Measurements from ENCODE around the gene OXA1L.
"Not testable (repeated sequence)": the region's sequence is repeated elsewhere in the genome, so short reads cannot be mapped to it uniquely, and the experiment has no call there.

The OXA1L gene

GRCh38 chr14:22802860-22803686 is 36.6 kb downstream of the OXA1L start:
- no peak for DNase-seq

DNA sequence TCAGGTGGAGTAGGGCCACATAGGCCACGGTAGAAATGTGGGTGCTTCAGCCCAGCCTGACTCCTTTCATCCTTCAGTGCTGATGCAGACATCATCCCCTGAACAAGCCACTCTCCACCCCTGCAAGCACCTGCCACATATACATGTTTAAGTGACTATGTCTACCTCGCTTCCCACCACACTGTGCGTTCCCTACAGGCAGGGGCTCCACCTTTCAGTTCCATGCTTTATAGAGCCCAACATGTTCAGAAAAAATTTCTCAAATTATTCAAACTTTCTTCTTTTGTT is 37.1 kb downstream of the OXA1L start:
- DNase-seq, result no peak

- DNase-seq, result not testable (repeated sequence)
Observed at GRCh38 chr14:22805235-22805634, 38.7 kb downstream of the OXA1L start.

- DNase-seq, result no peak
Observed at GRCh38 chr14:22807432-22808087, 41.1 kb downstream of the OXA1L start.

DNA sequence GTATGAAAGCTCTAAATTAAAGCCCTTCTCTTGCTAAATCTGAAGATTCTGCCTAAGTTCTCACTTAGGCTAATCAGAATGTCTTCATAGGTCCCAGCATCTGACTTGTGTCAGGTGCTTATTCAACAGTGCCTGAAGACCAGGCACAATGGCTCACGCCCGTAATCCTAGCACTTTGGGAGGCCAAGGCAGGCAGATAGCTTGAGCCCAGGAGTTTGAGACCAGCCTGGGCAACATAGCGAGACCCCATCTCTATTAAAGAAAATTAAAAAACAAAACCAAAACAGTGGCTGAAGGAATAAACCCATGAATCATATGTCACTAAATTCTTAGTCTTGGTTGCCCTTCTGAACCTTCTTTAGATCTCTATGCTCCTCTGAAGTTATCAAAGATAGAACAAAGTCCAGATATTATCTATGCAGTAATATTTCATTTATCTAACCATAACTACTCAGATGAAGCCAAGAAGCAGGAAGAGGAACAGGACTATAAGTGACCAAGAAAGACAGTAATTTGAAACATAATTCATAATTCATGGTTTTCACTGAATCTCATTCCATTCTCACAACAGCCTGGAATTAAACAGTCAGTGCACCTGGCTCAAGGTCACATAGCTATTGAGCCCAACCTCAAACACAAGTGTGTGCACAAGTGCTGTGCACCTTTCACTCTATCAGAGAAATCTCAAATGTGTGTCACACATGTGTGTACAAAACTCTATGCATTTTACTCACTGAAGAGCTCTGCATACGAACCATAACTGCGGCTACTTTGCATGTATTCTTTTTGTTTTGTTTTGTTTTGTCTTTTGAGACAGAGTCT is 42.1 kb downstream of the OXA1L start:
- no peak for DNase-seq

DNA sequence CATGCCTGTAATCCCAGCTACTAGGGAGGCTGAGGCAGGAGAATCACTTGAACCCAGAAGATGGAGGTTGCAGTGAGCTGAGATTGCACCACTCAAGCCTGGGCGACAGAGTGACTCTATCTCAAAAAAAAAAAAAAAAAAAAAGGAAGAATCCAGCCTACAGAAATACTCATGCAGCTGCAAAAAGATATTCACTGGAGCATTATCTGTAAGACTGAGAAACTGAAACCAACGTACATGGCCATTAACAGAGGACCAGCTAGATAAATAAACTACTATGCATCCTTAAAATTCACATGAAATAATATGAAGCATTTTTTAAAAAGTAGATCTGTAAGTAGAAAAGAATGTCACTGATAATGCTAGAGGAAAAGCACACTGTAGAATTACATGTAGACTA is 45.2 kb downstream of the OXA1L start:
- DNase-seq, result no peak

GRCh38 chr14:22812744-22813143 is 46.3 kb downstream of the OXA1L start:
- no peak for DNase-seq

GRCh38 chr14:22813145-22813544 is 46.7 kb downstream of the OXA1L start:
- DNase-seq, result no peak

DNA sequence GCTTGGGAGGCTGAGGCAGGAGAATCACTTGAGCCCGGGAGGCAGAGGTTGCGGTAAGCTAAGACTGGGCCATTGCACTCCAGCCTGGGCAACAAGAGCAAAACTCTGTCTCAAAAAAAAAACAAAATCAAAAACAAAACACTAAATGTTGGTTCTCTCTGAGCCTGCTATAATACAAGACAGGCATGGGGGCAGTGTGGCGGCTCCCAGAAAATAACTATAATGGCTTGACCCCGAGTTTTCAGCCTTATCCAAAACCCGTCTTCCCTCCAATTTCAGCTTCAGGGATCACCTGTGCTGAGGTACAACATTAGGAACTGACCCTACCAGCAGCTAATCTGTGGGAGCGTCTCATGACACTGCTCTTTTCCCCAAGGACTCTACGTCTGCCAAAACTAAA is 47.9 kb downstream of the OXA1L start:
- DNase-seq, result no peak

- no peak for DNase-seq
Observed at GRCh38 chr14:22814941-22815713, 48.6 kb downstream of the OXA1L start, which contains the start of gene SLC7A7. SLC7A7 (minus strand) TSS chr14:22815435; CDS start chr14:22813398, 2,037 bp downstream.

DNA sequence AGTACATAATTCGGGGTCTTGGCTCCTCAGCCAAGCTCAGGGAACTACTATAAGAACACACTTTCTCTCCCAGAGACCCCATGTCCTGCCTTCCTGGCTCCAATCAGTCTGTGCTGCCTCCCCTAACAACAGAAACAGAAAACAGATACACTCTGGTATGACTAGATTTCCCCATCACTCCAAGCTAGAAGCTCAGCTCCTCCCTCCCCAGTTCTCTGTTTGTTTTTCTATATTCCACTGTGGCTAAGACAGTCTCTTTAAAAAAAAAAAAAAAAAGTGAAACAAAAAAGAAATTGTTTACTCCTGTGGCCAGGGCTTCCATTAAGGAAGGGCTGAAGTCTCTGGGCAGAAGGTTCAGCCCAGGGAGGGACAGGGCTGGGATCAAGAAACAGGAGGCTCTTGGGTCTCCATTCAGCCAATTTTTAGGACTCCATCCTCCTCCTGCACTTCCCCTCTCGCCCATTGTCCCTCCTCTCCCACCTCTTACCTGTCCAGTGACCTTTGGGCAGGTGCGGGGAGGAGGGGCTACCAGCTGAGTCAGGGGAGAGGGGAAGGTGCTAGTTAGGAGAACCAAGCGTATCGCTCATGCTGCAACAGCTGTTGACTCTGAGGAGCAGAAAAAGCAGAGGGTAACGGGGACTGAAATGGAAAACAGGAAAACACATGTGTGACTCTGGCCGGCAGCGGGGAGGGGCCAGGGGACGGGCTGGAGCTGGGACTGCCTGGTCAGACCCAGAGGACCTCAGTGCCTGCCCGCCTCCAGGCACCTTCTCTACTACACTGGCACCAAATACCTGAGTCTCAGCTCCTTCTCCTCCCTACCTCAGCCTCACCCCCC is 52.9 kb downstream of the OXA1L start:
- DNase-seq, result no peak

DNA sequence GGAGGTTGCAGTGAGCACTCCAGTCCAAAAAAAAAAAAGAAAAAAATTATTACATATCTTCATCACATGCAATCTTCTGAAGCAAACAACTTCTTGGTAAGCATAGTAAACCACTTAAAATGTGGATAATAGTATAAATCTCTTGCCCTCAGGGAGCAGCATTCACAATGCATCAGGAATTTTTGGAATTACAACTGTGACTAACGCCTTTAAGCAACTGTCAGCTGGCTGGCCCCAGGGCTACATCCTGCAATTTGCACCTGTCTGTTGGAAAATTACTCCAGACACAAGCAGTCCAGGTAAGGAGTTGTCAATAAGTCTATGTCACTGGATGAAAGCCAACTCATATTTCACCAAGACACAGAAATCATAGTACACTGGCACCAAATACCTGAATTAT is 54.2 kb downstream of the OXA1L start:
- no peak for DNase-seq

GRCh38 chr14:22821193-22822015 is 54.9 kb downstream of the OXA1L start:
- DNase-seq, result no peak

DNA sequence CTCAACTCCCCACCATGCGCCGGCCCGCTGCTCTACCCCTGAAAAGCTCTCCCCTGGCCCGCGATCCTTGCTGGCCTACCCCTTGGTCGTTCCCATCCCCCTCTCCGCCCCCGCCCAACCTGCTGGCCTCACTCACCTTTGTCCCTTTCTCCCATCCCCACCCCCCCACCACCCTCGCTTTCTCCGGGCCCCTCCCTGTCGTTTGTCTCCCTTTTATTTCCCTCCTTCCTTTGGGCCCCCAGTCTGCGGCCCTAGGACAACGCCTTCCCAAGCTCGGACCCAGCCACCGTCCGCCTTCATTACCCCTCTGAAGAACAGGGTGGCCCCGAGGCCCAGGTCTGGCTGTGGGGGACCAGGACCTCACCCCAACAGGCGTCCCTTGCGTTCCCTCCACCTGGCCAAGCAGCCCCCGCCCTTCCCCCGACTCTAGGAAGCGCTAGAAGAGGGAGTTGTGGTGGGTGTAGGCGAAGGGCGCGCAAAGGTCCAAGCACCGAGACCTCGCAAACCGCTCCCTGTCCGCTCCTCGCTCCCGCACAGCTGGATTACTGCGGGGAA is 55.6 kb downstream of the OXA1L start:
- no peak for DNase-seq

Measured in hematopoietic multipotent progenitor cell treated with erythropoietin and hydrocortisone succinate and interleukin-3 and kit ligand, for 4 days (in vitro differentiated cells).